Mesenteric fat pad (tissue), 1 donor: ENCODE measurements around the gene MET. TPM values are rescaled to one million over a fixed set of nuclear protein-coding genes. Genes with fewer than 3 reads are reported as not detected.
"Not testable (repeated sequence)": the region's sequence is repeated elsewhere in the genome, so short reads cannot be mapped to it uniquely, and the experiment has no call there.

Experiments used
- DNase-seq: peaks from one replicate; pipeline ENCODE4 v3.0.0-alpha.2; 2020; ENCODE audit warnings: low spot score
- total RNA-seq: library from RNA; stranded (reverse); fragmentation: NEBNext Ultra II Directional; extraction: Animal tissue kit (Norgen Biotek cat#: 25700); gene quantifications from one replicate; pipeline ENCODE4 v1.2.1, GENCODE V29; 2021
- donor health status: DM: yes; HTN: yes; CAD: no.

MET gene
- total RNA-seq, 1 donor from 2014 or later = 18.4 TPM

DNA sequence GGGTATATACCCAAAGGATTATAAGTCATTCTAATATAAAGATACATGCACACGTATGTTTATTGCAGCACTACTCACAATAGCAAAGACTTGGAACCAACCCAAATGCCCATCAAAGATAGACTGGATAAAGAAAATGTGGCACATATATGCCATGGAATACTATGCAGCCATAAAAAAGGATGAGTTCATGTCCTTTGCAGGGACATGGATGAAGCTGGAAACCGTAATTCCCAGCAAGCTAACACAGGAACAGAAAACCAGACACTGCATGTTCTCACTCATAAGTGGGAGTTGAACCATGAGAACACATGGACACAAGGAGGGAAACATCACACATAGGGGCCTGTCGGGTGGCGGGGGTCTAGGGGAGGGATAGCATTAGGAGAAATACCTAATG lies 79.1 kb downstream of the MET start:
- not testable (repeated sequence) for DNase-seq

GRCh38 chr7:116752305-116753074 lies 80.5 kb downstream of the MET start:
- no peak for DNase-seq

DNA sequence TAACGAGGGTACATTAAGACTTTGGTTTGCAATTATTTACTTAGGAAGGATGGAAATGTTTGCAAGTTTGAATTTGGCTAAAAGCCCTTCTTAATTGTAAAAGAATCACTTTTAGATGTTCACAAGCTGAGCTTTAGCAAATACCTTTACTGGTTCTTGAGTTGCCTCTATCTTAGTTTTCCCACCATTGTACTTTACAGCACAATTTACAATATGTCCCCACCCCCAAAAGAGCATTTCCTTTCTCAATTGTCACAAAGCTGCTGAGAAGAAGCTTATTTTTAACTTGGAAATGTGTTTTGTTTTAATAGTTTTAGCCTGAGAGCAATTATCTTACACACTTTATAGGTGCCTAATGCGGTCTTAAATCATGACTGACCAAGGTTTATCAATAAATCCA lies 81.1 kb downstream of the MET start:
- no peak for DNase-seq

DNA sequence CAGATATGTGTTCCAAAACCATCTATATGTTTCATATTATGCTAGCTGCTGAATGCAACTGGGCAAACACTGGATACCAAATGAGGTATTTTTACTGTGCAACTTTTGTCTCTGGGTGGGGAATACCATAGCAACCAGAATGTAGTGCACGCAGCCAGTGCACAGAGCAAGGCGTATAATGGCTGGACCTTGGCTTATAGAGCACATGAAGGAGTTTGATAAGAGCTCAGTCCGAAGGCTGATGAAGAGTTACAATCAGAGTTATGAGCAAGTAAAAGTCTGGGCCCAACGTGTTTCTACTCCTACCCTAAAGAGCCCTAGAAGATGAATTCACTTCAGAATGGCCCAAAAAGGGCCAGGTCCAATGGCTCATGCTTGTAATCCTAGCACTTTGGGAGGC lies 82.2 kb downstream of the MET start:
- no peak for DNase-seq

- DNase-seq = no peak
These were observed 85.3 kb downstream of the MET start for GRCh38 chr7:116757283-116757682.

DNA sequence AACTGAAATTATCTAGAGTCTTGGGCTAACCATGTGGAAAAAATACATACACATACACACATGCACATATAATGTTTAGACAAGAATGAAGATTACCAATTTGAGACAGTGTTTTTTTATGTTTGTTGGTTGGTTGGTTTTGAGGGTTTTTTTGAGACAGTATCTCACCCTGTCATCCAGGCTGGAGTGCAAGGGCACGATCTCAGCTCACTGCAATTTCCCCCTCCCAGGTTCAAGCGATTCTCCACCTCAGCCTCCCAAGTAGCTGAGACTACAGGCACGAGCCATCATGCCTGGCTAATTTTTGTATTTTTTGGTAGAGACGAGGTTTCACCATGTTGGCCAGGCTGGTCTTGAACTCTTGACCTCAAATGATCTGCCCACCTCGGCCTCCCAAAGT lies 87.6 kb downstream of the MET start:
- not testable (repeated sequence) for DNase-seq

GRCh38 chr7:116762971-116763370 lies 91.0 kb downstream of the MET start:
- no peak for DNase-seq

GRCh38 chr7:116763647-116764046 lies 91.7 kb downstream of the MET start:
- DNase-seq = no peak

GRCh38 chr7:116766881-116767280 lies 94.9 kb downstream of the MET start:
- DNase-seq = no peak

- DNase-seq = no peak
These were observed 97.5 kb downstream of the MET start for GRCh38 chr7:116769546-116769945.

- DNase-seq = no peak
These were observed 98.9 kb downstream of the MET start for GRCh38 chr7:116770941-116771340.

DNA sequence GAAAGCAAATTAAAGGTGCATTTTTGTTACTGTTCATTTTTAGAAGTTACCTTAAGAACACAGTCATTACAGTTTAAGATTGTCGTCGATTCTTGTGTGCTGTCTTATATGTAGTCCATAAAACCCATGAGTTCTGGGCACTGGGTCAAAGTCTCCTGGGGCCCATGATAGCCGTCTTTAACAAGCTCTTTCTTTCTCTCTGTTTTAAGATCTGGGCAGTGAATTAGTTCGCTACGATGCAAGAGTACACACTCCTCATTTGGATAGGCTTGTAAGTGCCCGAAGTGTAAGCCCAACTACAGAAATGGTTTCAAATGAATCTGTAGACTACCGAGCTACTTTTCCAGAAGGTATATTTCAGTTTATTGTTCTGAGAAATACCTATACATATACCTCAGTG lies 99.6 kb downstream of the MET start:
- DNase-seq = no peak

GRCh38 chr7:116772423-116772863 lies 100.4 kb downstream of the MET start:
- DNase-seq = no peak

DNA sequence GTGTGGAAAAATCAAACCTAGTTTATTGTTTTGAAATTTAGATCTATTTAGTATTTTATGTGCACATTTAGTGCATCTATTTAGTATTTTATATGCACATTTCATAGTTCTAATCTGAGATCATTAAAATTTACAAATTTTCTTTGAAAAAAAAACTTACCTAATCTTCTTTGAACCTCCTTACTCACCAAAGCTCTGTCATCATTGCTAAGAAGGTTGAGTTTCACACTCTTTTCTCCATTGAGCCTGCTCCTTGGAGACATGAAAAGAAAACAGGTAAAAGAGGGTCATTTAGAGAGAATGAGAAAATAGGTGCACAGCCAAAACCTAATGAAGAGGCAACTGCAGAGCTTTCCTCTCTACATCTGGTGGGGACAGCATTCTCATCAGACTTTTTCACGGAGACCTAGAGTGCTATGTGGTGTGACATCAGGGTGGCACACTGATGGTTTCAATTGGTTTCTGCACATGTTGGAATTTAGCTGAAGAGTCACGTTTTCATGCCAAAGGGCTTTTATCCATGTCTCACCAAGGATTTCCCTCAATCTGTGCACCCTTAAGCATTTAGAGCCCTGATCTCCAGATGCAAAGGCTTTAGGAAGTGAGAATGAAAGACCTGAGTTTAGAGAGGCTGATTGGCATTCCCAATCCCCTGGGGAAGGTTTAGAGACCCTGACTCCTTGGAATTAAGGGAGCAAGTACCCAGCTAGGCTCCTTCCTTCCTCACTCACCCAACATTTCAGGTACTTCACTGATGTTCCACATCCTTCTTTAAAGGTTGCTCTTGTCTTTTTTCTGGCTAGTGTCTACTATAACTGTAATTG lies 101.1 kb downstream of the MET start:
- no peak for DNase-seq

- no peak for DNase-seq
These were observed 104.0 kb downstream of the MET start for GRCh38 chr7:116776046-116776445.

DNA sequence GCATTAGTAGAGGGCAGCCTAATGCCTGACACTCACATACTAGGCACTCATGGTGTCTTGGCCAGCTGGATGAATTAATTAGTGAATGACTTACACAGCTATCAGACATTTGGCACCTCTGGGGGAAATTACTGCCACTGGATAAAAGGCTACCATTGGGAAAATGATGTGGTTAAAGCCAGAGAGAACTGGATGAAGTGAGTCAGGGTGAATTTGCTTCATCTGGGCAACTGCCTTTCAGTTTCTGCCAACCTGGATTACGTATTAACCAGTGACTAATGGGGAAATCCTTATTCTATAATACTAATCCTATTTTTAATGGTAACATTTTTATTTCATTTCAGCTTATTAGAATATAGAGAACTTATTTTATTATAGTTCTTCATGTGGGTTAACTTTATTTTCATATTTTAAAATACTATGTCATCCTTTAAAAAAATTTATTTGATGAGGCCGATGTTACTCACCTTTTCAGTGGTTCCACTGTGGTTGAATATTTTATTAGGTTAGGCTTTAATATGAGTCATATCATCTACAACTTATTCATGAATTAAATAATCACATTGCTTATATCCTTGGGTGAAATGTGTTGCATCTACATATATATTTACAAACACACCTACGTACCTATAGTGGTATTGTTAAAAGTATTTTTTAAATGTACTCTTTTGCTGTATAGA lies 104.8 kb downstream of the MET start:
- DNase-seq = no peak

- no peak for DNase-seq
These were observed 105.8 kb downstream of the MET start for GRCh38 chr7:116777651-116778281.

GRCh38 chr7:116779216-116779615 lies 107.2 kb downstream of the MET start:
- no peak for DNase-seq

GRCh38 chr7:116779931-116780330 lies 107.9 kb downstream of the MET start:
- DNase-seq = no peak

DNA sequence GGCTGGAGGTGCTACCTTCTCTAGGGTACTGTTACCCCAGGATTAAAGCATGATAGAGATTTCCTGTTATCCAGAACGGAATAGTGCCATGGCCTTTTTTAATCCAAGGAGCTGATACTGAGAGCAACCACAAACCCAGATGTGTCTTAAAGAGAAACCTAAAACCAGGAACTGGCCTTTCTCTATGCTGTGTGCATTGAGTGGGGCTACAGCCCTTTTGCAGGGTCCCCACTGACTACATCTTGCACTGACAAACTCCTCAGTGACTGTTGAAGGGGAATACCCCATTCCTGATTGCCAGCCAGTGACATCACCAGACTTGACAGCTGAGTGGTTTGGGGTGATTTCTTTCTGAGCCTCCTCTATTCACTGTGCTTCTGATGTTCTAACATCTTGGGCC lies 108.5 kb downstream of the MET start:
- DNase-seq = no peak

- no peak for DNase-seq
These were observed 109.0 kb downstream of the MET start for GRCh38 chr7:116780966-116781365.

- DNase-seq = no peak
These were observed 109.6 kb downstream of the MET start for GRCh38 chr7:116781584-116781983.
